K562 (cell line): ENCODE data around the gene EXOC3L1. TPM values are rescaled to one million over a fixed set of nuclear protein-coding genes. Genes with fewer than 3 reads are reported as not detected.

ENCODE experiments used
- ESRRB ChIP-seq: fragments of 250-450 bp; sonication (Bioruptor Pico); IDR thresholded peaks from 2 replicates; pipeline ENCODE4 v1.5.0; 2020; ENCODE audit warnings: mild to moderate bottlenecking, moderate library complexity, borderline replicate concordance
- MYC ChIP-seq, 2 experiments: fragments of 250-450 bp in 1 of 2; sonication (Bioruptor Pico) in 1 of 2; IDR thresholded peaks; 2 replicates each; pipeline versions ENCODE4 v1.5.1 to v1.6.1; 2012 to 2021; ENCODE audit warnings: low read depth in 2 of 2, borderline replicate concordance in 1 of 2, improper control_type of control experiment in 1 of 2, low read length in 1 of 2, mild to moderate bottlenecking in 1 of 2, moderate library complexity in 1 of 2
- RB1 ChIP-seq: fragments of 450-650 bp; IDR thresholded peaks from 2 replicates; pipeline ENCODE4 v1.6.1; 2017; ENCODE audit warnings: low read depth, mild to moderate bottlenecking
- RBM39 ChIP-seq: fragments of 200-400 bp; formaldehyde crosslinking; optimal IDR thresholded peaks from 2 replicates; pipeline ENCODE3; 2018; ENCODE audit warnings: low read depth, low read length
- SMAD3 ChIP-seq: fragments of 450-650 bp; formaldehyde crosslinking; conservative IDR thresholded peaks from 2 replicates; pipeline ENCODE4 v1.4.0; 2020; ENCODE audit warnings: mild to moderate bottlenecking
- TSC22D4 ChIP-seq: fragments of 450-650 bp; IDR thresholded peaks from 2 replicates; pipeline ENCODE4 v1.6.1; 2016; ENCODE audit warnings: missing genetic modification characterization, missing biosample characterization, control low read depth
- ZNF277 ChIP-seq: fragments of 250-450 bp; sonication (Bioruptor Pico); IDR thresholded peaks from 2 replicates; pipeline ENCODE4 v1.8.0; 2022; ENCODE audit warnings: inconsistent platforms, mild to moderate bottlenecking, moderate library complexity, borderline replicate concordance
- ZNF77 ChIP-seq: fragments of 250-450 bp; sonication (Bioruptor Pico); IDR thresholded peaks from 2 replicates; pipeline ENCODE4 v1.5.0; 2020
- ZSCAN32 ChIP-seq: fragments of 450-650 bp; formaldehyde crosslinking; IDR thresholded peaks from 2 replicates; pipeline ENCODE4 v1.4.0; 2020; ENCODE audit warnings: mild to moderate bottlenecking, moderate library complexity
- polyA plus RNA-seq, 8 experiments: library from polyadenylated mRNA; depleted of rRNA in 4 of 8; stranded (reverse) in 5 of 8; unstranded in 3 of 8; fragments of >200 nt; fragmentation: Nextera tagmentation in 2 of 8; fragmentation: Illumina TruSeq in 1 of 8; extraction: Ambion mirVana in 2 of 8; extraction: Trizol in 1 of 8; gene quantifications; 2 replicates each; pipeline versions ENCODE4 v1.2.1 to v1.2.3, GENCODE V29; 2011 to 2014; ENCODE audit warnings: inconsistent platforms in 1 of 8, missing spikeins in 1 of 8
- total RNA-seq, 7 experiments: library from RNA; depleted of rRNA in 6 of 7; stranded (reverse); fragments of >200 nt in 6 of 7; fragmentation: Illumina TruSeq in 2 of 7; extraction: Trizol in 2 of 7; gene quantifications; 2 replicates each; pipeline versions ENCODE4 v1.2.1 to v1.2.3, GENCODE V29; 2011 to 2021; ENCODE audit warnings: low replicate concordance in 1 of 7
- TF ChIP-seq, protein P1 (sequence below): fragments of 200-800 bp; sonication (Bioruptor generic); IDR thresholded peaks from 2 replicates; pipeline ENCODE4 v1.6.1; 2016; ENCODE audit warnings: missing genetic modification characterization, missing compliant biosample characterization

The EXOC3L1 gene
- total and polyA plus RNA-seq, 9 of the 15 experiments (the other 6 are each of a cell fraction or from before 2014, with no cell fraction given) = 0.08 TPM; not detected in 8

GRCh38 chr16:67226804-67227566, 37.0 kb upstream of the EXOC3L1 start, which contains the start of gene TMEM208 (continued):
- TF ChIP-seq ESRRB = no peak
- TF ChIP-seq, protein P1, sequence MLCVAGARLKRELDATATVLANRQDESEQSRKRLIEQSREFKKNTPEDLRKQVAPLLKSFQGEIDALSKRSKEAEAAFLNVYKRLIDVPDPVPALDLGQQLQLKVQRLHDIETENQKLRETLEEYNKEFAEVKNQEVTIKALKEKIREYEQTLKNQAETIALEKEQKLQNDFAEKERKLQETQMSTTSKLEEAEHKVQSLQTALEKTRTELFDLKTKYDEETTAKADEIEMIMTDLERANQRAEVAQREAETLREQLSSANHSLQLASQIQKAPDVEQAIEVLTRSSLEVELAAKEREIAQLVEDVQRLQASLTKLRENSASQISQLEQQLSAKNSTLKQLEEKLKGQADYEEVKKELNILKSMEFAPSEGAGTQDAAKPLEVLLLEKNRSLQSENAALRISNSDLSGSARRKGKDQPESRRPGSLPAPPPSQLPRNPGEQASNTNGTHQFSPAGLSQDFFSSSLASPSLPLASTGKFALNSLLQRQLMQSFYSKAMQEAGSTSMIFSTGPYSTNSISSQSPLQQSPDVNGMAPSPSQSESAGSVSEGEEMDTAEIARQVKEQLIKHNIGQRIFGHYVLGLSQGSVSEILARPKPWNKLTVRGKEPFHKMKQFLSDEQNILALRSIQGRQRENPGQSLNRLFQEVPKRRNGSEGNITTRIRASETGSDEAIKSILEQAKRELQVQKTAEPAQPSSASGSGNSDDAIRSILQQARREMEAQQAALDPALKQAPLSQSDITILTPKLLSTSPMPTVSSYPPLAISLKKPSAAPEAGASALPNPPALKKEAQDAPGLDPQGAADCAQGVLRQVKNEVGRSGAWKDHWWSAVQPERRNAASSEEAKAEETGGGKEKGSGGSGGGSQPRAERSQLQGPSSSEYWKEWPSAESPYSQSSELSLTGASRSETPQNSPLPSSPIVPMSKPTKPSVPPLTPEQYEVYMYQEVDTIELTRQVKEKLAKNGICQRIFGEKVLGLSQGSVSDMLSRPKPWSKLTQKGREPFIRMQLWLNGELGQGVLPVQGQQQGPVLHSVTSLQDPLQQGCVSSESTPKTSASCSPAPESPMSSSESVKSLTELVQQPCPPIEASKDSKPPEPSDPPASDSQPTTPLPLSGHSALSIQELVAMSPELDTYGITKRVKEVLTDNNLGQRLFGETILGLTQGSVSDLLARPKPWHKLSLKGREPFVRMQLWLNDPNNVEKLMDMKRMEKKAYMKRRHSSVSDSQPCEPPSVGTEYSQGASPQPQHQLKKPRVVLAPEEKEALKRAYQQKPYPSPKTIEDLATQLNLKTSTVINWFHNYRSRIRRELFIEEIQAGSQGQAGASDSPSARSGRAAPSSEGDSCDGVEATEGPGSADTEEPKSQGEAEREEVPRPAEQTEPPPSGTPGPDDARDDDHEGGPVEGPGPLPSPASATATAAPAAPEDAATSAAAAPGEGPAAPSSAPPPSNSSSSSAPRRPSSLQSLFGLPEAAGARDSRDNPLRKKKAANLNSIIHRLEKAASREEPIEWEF = no peak
- 0 out of 2 replicates have a peak, but pooled peaks have one; percentile 35 for TF ChIP-seq RB1
- TF ChIP-seq ZNF277 (CRISPR knock-in tag) = no peak
- no peak for TF ChIP-seq TSC22D4 (tag)
- TF ChIP-seq ZSCAN32 = no peak
- no peak for TF ChIP-seq RBM39
- TF ChIP-seq MYC (IDR thresholded peaks at IDR 0.05; ENCODE audit: low read depth, low read length) = peak; percentile 84
- TF ChIP-seq MYC (CRISPR knock-in tag; IDR thresholded peaks at IDR 0.05; ENCODE audit: borderline replicate concordance, low read depth) = 0 out of 2 replicates have a peak, but pooled peaks have one; percentile 27
- no peak for TF ChIP-seq ZNF77 (CRISPR knock-in tag)
- 0 out of 2 replicates have a peak, but pooled peaks have one; percentile 44 for TF ChIP-seq SMAD3
